GM18951 (cell line): ENCODE results near the gene RUBCN.
"Not testable (repeated sequence)": the region's sequence is repeated elsewhere in the genome, so short reads cannot be mapped to it uniquely, and the experiment has no call there.

Experiments
- in situ Hi-C: fragments of 300-500 bp; cut with MboI; formaldehyde crosslinking; loops from one replicate; pipeline ENCODE4 v1.12.0; 2022; ENCODE audit warnings: low sequenced_read_pairs, mixed read lengths, inconsistent platforms; ENCODE audit not compliant: unreplicated experiment

The RUBCN gene

DNA sequence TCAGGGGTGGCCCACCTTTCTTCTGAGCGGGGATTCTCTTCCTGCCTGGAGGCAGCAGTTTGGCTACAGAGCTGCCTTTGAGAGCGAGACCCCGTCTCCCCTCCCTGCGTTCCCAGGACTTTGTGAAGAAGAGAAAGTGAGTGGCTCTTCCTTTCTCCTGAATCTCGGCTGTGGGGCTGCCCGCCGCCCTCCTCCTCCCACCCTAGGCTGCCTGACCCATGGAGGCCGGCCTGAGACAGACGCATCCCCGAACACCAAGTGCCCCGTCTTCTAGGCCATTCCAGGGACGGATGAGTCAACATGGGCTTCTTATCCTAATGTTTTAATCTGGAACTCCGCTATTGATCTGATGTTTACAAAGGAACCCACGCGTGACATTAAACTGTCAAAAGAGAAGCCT is 74.8 kb downstream of the RUBCN start:
- in situ Hi-C loops: not testable (repeated sequence)

DNA sequence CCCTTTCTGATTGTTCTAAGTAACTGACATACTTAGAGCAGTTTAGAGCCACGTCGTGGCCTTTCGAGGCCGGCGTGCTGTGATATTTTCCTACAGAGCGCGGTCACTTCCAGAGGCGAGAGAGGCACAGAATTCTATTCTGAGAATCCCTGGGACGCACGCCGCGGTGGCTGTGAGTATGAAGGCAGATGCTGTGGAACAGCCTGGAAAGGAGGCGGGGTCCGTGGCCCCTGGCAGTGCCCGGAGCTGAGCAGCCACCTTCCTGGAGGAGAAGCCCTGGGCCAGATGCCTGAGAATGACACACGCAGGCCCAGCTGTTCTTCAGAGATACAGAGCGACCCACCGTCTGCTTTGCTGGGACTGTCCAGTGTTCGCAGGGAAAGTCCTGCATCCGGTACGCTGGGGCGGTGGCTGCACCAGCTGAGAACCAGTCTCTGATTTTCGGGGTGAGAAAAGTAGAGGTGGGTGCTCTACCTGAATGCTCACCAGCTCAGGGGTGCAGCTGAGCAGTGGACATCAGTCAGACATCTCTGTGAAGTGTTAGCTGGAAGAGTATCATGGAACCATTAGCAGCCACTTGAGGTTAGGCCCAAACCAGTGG is 75.4 kb downstream of the RUBCN start:
- in situ Hi-C loops: not testable (repeated sequence)

DNA sequence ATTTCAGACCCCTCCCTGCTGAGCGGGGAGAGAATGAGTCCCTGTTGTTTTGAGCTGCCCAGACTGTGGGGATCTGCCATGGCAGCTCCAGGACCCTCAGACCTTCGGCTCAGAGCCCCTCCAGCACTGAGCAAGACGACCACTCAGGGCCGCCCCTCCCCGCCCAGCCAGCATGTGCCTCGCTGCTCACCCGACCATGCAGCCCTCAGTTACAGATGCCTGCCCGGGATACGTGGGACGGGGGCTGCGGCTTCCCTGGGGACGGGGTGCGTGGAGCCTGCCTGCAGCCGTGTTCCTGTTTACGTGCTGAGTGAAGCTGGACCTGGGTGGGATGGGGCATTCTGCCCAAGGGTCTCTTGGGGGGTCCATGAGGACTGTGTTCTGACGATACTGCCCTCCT is 77.0 kb downstream of the RUBCN start:
- in situ Hi-C loops: not testable (repeated sequence)

DNA sequence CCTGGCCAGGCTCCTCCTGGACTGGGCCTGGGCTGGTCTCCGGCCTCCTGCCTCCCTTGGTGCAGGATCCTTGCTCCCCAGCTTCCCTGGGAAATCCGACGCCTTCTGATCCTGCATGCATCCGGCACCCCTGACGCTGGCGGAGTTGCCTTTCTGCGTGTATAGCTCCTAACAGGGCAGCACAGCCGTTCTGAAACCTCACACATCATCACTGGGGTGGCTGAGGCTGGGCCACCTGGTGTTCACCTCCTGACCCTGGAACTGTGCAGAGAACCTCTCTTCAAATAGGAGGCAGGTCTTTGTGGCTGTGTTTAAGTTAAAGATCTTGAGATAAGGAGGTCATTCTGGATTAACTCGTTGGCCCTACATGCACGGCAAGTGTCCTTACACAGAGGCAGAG is 77.6 kb downstream of the RUBCN start:
- in situ Hi-C loops: not testable (repeated sequence)

DNA sequence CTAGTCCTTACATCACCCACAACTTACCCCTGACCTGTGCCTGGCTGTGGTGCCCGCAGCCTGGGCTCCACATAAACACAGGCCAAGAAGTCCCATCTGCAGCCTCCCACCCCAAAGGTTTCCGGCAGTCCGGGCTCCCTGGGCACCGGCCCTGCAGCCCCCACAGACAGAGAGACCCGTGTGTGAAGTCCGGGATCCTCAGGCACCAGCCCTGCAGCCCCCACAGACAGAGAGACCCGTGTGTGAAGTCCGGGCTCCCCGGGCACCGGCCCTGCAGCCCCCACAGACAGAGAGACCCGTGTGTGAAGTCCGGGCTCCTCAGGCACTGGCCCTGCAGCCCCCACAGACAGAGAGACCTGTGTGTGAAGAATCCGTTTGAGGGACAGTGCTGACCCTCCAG is 78.0 kb downstream of the RUBCN start:
- in situ Hi-C loops: not testable (repeated sequence)

DNA sequence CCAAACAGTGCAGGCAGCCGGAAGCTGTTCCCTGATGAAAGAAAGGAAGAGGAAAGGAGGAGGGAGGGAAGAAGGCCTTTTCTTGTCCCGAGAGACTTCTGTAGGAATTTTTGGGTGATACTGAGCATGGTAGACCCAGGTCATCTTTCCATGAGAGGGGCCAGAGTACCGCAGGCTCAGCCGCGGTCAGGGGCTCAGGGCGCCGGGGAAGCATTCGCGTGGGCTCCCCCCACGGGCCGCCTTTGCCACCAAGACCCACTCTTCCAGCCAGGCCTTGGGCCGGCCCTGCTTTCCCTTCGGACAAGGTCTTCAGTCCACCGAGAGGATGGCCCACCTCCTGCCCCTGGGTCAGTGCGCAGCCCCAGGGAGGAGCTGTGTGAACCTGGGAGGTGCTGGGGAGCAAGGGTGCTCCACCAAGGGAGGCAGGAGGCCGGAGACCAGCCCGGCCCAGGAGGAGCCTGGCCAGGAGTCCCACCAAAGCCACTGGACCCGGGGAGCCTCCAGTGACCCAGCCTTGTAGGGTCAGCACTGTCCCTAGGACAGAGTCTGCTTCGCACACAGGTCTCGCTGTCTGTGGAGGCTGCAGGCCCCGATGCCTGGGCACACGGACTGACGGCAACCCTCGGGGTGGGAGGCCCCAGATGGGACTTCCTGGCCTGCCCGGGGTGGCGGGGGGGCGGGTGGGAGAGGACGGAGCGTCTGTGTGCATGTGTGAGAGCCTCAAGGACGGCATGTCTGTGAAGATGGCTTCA is 79.0 kb downstream of the RUBCN start:
- in situ Hi-C loops: not testable (repeated sequence)

DNA sequence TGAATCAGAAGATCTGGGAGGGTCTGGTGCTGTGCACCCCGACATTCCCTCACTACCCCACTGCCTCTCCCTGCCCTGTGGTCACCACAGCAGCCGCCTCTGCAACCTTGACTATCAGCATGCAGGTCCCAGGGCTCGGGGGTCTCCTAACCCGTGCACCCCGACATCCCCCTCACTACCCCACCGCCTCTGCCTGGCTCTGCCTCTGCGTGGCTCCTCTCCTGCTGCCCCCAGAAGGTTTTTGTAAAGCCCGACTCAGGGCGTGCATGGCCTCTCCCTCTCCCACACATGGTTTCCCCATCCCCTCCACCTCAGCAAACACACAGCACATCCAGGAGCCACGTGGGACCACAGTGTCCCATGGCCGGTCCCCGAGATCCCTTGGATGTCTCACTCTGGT is 79.7 kb downstream of the RUBCN start:
- in situ Hi-C loops: not testable (repeated sequence)

DNA sequence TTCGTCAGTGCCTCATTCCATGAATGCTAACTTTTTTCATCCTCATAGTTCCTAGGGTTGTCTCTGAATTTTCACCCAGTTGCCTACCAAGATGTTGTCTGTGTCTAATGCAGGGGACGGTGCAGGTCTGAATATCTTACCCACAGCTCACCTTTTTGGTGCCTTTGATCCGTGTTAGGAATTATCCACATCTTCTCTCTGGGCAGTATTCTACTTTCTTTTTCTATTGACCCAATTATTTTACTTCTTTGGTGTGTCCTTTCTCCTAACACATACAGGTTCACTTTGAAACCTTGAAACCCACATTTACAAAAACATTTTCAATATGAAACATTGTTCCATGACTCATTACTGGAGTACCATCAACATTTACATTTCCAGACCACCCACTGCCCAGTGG is 80.6 kb downstream of the RUBCN start:
- in situ Hi-C loops: not testable (repeated sequence)

DNA sequence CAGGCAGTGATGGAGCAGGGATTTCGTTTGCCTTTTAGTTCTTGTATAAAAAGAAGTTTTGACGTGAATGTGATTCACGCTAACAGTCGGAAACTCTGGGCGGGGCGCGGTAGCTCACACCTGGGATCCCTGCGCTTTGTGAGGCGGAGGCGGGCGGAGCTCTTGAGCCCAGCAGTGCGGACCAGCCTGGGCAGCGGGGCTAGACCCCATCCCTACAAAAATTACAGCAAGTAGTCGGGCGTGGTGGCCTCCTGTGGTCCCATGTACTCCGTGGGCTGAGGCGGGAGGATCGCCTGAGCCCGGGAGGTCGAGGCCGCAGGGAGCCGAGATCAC is 81.7 kb downstream of the RUBCN start:
- in situ Hi-C loops: not testable (repeated sequence)

DNA sequence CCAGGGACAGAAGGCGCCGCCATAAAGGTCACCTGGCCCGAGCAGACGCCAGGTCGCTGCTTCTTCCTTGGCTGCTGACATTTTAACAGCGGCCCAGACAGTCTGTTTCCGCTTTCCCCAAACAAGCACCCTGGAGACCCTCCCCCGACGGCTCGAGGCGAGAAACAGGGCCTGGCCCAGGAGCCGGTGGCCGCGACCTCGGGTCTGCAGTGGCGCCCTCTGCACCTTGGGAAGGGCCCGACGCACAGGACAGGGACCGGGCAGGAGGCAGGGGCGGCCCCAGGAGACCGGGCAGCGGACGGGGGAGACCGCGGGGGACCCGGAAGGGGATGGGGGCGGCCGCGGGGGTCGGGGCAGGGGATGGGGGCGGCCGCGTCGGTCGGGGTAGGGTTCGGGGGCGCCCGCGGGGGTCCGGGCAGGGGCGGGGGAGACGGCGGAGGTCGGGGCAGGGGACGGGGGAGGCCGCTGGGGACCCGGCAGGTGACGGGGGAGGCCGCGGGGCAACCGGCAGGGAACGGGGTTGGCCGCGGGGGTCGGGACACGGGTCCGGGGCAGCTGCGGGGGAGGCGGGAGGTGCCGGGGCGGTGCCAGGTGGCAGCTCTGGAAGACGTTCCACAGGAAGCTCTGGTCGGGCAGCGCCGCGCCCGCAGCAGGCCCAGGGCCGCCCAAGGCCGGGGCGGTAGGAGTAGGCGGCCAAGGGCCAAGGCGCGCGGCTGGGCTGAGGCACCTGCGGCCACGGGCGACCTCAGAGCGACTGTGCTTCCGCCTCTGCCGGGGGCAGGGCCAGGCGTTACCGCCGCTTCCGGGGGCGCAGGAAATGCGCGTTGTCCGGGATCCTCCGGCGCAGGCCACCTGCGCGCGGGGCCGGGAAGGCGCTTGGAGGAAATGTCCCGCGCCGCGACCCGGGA is 82.4 kb downstream of the RUBCN start:
- in situ Hi-C loops: not testable (repeated sequence)

DNA sequence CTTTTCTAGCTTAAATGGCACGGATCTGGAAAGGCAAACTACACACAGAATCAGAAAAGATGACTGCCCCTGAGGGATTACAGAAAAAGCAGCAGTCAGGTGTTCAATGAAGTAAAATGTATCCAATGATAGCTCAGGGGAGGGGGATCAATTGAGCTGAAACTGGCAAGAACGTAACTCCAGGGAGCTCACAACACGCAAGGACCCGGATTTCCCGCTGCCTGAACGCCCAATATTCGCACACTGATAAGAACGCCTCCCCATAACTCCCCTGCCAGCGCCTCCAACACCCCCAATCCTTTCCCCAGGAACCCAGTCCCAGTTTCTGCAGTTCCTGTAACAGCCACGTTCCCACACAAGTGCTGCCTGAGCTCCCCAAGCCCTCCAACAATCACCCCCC is 83.8 kb downstream of the RUBCN start:
- in situ Hi-C loops: not testable (repeated sequence)

DNA sequence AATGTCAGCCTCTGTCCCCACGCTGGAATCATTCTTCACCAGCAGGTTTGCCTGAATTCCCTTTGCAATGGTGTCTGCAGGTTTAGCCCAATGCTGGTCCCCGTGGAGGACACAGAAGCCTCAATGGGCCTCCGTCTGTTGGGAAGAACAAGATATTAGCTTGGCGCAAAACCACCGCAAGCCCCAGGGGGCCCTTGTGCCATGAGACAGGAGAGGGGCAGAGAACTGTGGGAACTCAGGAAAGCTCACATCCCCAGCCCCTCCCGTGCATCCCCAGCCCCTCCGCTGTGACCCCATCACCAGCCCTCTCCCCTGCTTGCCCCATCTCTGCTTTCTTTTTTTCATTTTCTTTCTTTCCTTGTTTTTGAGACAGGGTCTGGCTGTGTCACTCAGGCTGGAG is 89.1 kb downstream of the RUBCN start:
- in situ Hi-C loops: loop anchor here (10.0 kb wide), 2 partner anchors 1703 to 2003 kb away; no protein-coding TSS in a partner anchor

DNA sequence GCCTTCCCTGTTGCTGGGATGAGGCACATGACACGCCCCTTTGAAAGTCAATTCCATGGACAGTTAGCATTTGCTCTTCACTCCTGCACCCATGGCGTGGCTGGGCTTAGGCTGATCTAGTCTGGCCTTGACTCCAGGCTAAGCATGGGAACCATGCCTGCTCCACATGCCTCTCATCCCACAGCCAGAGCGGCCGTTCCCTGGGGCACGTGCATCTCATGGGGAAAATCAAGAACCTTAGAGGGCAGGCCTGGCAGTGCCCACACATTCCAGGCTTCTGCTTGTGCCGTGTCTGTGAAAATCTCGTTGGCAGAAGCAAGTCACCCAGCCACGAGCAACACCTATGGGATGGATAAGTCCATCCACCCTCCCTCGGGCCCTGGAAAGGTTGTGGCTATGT is 89.5 kb downstream of the RUBCN start:
- in situ Hi-C loops: loop anchor here (10.0 kb wide), 2 partner anchors 1702 to 2002 kb away; no protein-coding TSS in a partner anchor

DNA sequence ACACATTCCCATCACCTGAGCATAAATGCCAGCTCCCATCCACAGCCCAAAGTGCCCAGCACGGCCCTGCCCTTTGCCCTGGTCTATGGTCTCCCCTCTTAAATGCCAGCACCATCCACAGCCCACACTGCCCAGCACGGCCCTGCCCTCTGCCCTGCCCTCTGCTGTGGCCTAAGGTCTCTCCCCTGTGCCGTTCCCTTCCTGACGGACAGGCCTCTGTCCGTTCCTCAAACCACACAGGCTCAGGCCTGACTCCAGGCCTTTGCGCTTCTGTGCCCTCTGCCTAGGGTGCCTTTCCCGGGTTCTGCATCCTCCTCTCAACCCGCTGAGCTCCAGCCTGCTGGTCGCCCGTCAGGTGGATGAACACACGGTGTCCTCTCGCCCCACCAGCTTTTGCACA is 90.4 kb downstream of the RUBCN start:
- in situ Hi-C loops: loop anchor here (10.0 kb wide), 2 partner anchors 1701 to 2001 kb away; no protein-coding TSS in a partner anchor

DNA sequence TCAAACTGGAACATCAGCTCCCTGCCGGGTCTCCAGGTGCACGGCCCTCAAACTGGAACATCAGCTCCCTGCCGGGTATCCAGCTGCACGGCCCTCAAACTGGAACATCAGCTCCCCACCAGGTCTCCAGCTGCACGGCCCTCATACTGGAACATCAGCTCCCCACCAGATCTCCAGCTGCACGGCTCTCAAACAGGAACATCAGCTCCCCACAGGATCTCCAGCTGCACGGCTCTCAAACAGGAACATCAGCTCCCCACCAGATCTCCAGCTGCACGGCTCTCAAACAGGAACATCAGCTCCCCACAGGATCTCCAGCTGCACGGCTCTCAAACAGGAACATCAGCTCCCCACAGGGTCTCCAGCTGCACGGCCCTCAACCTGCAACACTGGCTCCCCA is 99.1 kb downstream of the RUBCN start:
- in situ Hi-C loops: not testable (repeated sequence)

DNA sequence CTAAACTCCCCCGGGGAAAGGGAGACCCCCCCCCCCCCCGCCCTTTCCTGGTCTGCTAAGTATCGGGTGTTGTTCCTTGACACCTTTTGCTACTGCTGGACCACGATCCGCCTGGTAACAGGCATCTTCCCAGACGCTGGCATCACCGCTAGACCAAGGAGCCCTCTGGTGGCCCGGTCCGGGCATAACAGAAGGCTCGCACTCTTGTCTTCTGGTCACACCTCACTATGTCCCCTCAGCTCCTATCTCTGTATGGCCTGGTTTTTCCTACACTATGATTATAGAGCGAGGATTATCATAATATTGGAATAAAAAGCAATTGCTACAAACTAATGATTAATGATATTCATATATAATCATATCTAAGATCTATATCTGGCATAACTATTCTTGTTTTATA is 104.7 kb downstream of the RUBCN start:
- in situ Hi-C loops: not testable (repeated sequence)

DNA sequence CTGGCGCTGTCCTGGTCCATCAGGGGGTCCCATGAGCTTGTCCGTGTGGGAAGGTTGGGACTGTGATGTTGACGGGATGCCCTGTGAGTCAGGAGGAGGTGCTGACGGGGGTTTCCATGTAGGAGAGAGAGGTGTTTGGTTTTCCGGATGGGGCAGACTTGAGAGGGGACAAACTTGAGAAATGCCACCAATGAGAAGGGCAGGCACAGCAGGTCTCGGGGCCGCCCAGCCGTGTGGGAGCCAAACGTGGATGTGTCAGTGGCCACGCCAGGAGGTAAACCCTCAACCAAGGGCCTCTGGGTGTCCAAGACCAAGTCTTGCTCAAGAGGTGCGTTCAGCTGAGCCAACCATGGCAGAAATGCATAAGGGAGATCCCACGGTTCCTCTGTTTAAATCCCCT is 105.9 kb downstream of the RUBCN start:
- in situ Hi-C loops: not testable (repeated sequence)

DNA sequence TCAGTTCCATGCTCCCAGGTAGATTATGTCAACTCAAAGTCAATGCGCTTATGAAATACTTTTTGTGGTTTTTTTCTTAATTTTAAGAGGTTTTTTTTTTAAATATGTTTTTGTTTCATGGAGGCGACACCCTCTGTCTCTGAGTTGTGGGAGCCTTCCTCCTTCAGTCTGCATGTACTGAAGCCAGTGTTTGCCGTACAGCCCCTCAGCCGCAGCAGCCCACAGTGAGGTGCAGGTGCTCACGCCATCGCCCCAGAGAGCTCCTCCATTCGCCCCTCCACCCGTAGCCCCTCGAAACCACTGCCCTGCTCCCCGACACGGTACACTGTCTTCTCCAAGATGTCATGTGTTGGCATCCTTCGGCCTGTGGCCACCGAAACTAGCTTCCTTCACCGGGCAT is 107.4 kb downstream of the RUBCN start:
- in situ Hi-C loops: not testable (repeated sequence)
